ENCODE data around the gene ERVMER34-1. TPM values are rescaled to one million over a fixed set of nuclear protein-coding genes. Genes with fewer than 3 reads are reported as not detected.

ERVMER34-1 gene, protein sequence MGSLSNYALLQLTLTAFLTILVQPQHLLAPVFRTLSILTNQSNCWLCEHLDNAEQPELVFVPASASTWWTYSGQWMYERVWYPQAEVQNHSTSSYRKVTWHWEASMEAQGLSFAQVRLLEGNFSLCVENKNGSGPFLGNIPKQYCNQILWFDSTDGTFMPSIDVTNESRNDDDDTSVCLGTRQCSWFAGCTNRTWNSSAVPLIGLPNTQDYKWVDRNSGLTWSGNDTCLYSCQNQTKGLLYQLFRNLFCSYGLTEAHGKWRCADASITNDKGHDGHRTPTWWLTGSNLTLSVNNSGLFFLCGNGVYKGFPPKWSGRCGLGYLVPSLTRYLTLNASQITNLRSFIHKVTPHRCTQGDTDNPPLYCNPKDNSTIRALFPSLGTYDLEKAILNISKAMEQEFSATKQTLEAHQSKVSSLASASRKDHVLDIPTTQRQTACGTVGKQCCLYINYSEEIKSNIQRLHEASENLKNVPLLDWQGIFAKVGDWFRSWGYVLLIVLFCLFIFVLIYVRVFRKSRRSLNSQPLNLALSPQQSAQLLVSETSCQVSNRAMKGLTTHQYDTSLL
- total RNA-seq, result under 1 TPM in 1 of 2 donors, not detected in 1; 0.14 TPM
- long read RNA-seq, donor 1, result 0 reads
- long read RNA-seq, donor 2, result 0 reads

DNA sequence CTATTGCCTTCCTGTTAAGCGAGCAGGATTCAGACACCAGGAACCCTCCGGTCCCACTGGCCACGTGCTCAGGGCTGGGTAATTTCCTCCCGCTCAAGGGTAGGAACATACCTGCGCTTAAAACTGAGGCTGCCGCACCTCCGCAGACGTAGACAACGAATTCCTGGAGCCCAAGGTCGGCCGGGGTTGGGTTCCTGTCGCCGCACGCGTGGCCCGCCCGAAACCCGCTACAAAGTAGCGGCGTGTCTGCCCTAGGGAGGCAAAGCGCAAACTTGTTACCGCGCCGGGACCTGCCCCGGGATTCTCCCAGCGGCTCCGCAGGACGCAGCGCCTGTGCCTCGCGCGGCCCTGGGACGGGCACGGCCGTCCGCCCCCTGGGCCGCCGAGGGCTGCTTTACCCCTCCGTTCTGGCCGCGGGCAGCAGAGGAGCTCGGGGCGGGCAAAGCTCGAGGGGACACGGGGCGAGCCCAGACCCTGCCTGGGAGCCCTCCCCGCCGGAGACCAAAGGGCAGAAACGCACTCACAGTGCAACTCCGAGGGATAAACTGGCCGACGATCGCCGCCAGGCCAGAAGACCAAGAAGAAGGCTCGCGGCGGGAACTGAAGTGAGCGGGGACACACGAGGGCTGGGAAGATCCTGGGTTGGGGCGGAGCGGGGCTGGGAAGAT is at the start of gene ERVMER34-1:
ERVMER34-1 (minus strand) TSS at position 607 of the 668 bp plus-strand sequence. CDS start 5,905 bp downstream, outside the sequence.
- DNase-seq (ENCODE audit: low spot score), result no peak
- intact Hi-C loops (cut with DNase I), result no loop called here

DNA sequence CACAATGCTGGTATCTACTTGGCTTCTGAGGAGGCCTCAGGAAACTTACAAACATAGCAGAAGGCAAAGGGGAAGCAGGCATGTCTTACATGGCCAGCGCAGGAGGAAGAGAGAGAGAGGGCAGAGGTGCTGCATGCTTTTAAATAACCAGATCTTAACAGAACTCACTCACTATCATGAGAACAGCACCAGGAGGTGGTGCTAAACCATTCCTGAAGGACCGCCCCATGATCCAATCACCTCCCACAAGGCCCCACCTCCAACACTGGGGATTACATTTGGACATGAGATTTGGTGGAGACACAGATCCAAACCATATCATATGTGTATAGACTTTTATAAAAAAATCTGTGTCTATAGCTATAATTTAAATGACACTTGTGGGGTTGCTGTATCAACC is 48.6 kb upstream of the ERVMER34-1 start:
- intact Hi-C loops (cut with DNase I), result no loop called here
- no peak for DNase-seq (ENCODE audit: low spot score)

DNA sequence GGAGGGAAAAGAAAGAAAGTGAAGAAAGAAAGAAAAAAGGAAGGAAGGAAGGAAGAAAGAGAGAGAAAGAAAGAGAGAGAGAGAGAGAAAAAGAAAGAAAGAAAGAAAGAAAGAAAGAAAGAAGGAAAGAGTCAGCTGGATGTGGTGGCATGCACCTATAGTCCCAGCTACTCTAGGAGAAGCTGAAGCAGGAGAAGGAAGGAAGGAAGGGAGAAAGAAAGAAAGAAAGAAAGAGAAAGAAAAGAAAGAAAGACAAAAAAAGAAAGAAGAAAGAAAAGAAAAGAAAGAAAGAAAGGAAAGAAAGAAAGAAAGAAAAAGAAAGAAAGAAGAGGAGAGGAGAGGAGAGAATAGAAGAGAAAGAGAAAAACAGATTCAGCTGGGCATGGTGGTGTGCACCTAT is 44.3 kb upstream of the ERVMER34-1 start:
- intact Hi-C loops (cut with DNase I), result no loop called here
- no peak for DNase-seq (ENCODE audit: low spot score)

DNA sequence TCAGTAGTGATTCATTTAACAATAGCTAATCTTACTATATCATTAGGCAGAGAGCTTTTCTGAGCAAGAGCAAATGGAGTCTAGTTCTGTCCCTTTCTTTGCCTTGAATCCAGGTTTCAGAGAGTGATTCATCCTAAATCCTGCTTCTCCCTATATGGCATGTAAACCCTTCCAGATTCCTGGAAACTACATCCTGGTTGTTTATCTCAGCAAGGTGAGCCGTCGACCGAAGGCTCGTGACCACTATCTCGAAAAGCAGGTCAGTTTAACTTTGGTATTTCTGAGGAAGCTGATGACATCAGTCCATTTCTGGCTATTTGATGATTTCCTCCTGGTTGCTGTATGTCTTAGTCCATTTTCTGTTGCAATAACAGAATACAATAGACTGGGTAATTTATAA is 40.7 kb upstream of the ERVMER34-1 start:
- intact Hi-C loops (cut with DNase I), result no loop called here
- no peak for DNase-seq (ENCODE audit: low spot score)

DNA sequence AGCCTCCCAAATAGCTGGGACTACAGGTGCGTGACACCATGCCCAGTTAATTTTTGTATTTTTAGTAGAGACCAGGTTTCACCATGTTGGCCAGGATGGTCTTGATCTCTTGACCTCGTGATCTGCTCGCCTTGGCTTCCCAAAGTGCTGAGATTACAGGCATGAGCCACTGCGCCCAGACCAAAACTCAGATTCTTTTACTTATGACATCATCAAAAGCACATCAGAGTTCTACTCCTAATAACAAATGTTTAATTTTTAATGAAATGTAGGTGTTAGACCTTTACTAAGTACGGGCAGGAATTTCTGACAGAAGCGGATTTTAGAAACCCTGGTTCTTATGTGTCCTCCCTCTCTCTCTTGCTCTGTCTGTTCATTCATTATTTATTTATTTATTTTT is 38.5 kb upstream of the ERVMER34-1 start:
- intact Hi-C loops (cut with DNase I), result no loop called here

DNA sequence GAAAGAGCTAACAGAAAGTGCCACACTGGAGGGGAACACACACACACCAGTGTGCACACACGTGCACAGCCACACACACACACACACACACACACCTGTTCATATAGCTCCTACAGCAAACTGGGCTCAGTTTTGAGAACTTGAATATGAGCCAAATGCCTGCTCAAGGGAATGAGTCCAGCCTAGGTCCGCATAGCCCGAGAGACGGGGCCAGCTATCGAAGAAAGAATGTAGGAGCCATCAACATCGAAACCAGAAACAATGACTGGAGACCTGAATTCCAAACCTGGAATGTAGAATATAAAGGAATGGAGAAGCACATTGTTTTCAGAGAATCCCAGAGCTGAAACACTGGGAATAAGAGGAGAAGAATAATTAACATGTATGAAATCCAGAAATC is 37.6 kb upstream of the ERVMER34-1 start:
- no peak for DNase-seq (ENCODE audit: low spot score)
- intact Hi-C loops (cut with DNase I), result no loop called here

More for the DNA sequence above, 38.5 kb upstream of the ERVMER34-1 start:
- DNase-seq (ENCODE audit: low spot score), result no peak

DNA sequence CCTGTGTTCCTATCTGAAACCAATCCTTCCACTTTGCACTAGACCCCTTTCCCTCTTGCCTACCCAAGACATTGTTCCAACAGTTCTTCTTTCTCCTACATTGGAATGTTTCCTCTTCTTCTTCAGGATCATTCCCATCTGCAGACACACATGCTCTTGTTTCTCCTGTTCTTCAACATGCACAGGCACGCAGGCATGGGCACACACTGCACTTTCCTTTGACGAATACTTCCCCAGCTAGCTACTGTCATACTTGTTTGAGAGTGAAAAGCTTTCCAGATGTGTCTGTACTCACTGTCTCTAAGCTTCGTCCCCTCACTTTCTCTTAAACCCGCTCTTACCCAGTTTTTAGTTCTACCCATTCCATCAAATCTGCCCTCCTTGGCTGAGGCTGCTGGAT is 31.8 kb upstream of the ERVMER34-1 start:
- no peak for DNase-seq (ENCODE audit: low spot score)
- intact Hi-C loops (cut with DNase I), result no loop called here

DNA sequence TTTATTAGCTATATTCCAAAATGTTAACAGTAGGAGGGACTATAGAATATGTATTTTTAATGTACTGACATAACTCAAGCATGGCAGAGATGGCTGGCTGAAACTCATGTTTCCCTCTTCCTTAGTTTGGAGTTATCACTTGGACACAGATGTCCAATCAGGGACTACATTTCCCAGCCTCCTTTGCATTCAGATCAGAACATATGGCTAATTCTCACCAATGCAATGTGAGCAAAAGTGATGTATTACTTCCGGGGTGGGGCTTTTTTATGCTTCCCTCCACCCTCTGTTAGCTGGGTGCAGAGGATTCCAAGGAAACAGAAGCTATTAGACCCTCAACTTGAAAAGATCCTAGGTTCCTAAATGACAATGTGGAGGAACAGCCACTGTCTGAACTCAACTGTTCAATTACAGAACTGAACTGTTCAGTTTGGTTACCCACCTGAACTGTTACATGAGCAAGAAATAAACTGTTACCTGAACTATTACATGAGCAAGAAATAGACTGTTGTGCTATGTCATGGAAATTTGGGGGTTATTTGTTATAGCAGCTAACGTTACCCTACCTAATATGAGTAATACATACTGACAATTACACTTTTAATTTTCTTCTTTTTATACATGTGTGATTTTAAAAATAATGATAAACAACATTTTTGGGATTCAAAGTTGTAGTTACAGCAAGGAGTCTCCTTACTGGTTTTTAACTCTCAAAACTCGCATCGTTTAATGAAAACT is 29.6 kb upstream of the ERVMER34-1 start:
- intact Hi-C loops (cut with DNase I), result no loop called here
- no peak for DNase-seq (ENCODE audit: low spot score)

DNA sequence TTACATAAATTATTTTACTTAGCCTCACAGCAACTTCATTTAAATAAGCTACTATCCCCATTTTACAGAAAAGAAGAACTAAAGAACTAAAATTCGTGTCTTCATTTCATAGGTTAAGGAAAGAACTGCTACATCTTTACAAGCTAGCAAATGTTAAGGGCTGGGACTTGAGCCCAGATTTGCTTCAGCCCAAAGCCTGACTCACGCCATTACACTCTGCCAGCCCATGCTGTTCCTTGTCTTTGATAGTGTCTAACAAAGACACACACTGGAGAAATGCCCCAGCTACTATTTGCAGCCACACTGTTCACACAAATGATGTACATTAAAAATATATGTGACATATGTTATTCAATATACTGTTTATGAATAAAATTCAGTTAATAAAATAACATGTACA is 29.0 kb upstream of the ERVMER34-1 start:
- intact Hi-C loops (cut with DNase I), result no loop called here
- DNase-seq (ENCODE audit: low spot score), result no peak

DNA sequence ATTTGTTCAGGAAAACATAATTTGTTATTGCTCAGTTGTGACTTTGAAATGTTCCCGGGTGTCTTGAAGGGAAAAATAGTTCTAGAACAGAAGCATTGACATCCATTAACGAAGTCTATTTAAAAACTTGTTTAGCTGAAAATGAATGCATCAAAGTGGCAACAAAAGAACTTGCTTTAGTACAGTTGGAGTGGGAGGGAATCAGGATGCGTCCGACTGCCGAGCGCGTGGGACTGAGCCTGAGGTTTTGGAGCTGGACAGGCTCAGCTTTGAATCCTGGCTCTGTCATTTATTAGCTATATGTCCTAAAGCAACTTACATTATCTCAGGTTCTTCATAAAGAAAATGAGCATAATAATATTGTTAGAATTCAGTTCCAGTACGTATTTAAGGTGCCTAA is 9.0 kb upstream of the ERVMER34-1 start:
- intact Hi-C loops (cut with DNase I), result no loop called here
- no peak for DNase-seq (ENCODE audit: low spot score)

DNA sequence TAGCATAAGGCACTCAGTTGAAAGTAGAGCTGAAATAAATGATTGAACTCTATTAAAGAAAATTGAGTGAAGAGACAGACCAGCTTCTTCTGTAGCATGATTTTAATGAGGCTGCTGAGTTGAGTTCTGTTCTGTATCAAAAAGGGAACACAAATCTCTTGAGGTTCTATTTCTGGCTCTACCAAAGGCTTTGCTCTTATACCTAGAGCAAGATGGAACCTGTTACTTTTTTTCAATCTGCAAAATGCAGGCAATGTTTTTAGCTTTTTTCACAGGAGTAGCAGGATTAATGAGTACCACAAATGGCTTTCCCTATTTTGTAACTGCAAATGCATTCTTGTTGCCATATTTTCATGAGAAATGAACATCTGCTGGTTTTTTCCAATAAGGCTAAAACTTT is 4.2 kb upstream of the ERVMER34-1 start:
- intact Hi-C loops (cut with DNase I), result no loop called here
- DNase-seq (ENCODE audit: low spot score), result no peak

DNA sequence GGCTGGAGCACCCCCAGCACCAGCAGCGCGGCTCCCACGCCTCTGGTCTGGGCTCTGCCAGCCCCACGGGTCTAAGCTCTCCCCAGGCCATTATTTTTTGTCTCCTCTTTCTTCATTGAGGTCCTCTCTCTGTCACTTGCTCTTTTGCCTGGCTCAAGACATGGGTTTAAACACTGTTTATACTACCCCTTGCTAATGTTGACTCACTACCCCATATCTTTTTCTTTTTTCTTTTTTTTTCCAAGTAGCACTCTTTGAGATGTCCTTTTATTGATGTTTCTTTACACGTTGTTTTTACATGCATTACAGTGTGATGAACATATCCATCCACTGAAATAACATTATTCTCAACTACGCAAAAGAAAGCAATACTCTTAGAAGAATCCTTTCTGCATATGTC is 1.7 kb upstream of the ERVMER34-1 start:
- intact Hi-C loops (cut with DNase I), result no loop called here
- no peak for DNase-seq (ENCODE audit: low spot score)

DNA sequence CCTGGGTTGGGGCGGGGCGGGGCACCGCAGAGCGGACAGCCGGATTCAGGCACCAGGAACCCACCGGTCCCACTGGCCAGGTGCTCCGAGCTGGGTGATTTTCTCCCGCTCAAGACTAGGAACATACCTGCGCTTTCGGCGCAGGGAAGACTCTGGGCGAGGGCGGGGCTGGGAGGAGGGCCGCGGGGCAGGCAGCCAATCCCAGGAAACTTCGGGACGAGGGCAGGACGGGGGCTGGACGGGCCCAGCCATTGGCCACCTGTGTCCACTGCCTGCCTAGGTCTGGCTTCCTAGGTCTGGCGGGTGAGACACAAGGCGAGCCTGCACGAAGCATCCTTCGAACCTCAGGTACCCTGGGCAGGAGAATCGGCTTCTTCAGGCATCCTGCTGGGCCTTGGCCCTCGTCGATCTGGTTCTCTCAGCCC is 274 bp upstream of the ERVMER34-1 start:
- DNase-seq (ENCODE audit: low spot score), result no peak
- intact Hi-C loops (cut with DNase I), result no loop called here

DNA sequence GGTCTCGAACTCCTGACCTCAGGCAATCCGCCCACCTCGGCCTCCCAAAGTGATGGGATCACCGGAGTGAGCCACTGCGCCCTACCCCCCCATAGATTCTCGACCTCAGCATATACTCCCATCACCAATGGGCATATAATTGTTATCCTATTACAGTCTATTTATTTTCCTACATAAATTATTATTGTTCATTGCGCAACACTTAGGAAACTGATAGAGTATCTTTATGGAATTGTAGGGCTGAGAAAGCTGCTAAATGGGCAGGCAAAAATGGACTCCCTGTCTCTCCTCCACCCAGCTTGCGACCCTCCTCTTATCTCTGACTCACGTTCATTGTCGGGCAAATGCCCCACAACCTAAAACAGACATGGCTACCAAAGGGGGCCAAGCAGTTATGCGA is 1.0 kb downstream of the ERVMER34-1 start:
- intact Hi-C loops (cut with DNase I), result no loop called here

DNA sequence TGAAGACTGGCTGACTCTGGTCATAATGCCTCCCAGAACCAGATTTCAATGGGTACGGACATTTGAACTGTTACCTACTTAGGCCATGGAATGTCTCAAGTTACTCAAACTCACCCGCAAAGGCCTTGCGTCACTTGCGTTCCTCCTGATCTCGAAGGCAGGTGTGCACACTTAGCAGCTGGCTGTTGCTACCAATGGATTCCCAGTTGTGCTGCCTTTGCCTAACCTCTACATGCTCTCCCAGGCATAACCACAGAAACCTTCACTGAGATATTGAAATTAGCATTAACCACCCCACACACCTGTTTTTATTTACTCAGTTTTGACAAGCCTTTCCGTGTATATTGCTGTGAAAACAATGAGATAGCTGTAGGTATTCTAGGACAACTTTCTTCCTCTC is 2.8 kb downstream of the ERVMER34-1 start:
- DNase-seq (ENCODE audit: low spot score), result no peak
- intact Hi-C loops (cut with DNase I), result no loop called here

More for the DNA sequence above, 1.0 kb downstream of the ERVMER34-1 start:
- DNase-seq (ENCODE audit: low spot score), result no peak

DNA sequence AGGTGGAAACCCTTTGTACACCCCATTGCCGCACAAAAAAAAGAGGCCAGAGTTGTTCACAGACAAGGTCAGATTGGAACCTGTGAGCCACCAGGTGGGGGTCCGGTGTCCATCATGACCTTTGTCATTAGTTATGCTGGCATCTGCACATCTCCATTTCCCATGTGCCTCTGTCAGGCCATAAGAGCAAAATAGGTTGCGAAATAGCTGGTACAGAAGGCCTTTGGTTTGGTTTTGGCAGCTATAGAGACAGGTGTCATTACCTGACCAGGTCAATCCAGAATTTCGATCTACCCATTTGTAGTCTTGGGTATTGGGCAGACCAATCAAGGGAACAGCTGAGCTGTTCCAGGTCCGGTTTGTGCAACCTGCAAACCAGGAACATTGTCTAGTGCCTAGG is 6.6 kb downstream of the ERVMER34-1 start:
- intact Hi-C loops (cut with DNase I), result no loop called here

DNA sequence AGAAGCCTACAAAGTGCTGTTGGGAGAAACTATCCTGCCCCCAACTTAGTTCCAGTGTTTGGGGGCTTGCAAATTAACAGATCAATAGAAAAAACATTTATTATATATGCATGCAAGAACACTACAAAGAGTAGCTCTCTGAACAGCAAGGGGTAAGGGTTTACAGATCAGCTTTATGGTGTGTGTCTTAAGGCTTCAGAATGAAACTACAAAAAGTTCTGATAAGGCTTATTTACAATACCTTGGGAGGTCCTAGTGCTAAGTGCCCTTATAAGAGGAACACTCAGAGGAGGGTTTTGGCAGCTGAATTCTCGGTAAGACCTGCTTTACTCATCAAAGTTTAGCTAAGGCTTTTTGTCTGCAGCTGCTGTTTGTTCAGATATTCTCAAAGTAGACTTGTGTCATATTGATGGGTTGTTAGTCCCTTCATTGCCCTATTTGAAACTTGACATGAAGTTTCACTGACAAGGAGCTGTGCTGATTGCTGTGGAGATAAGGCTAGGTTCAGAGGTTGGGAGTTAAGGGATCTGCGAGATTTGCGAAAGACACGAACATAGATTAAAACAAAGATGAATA is 7.7 kb downstream of the ERVMER34-1 start:
- intact Hi-C loops (cut with DNase I), result no loop called here
- DNase-seq (ENCODE audit: low spot score), result no peak

More for the DNA sequence above, 6.6 kb downstream of the ERVMER34-1 start:
- DNase-seq (ENCODE audit: low spot score), result no peak

DNA sequence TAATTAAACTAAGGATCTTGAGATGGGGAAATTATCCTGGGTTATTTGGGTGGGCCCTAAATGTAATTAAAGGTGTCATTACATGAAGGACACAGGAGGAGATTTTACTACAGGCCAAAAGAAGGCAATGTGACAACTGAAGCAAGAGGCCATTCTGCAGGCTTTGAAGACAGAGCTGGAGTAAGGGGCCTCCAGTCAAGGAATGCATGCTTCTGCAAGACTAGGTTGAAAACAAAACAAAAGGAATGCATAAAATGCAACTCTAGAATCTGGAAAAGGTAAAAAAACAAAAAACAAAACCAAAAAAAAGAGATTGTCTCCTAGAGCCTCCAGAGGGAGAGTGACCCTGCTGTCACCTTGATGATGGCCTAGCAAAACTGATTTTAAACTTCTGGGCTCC is 21.6 kb downstream of the ERVMER34-1 start:
- DNase-seq (ENCODE audit: low spot score), result no peak
- intact Hi-C loops (cut with DNase I), result loop anchor here in 1 of 2 donors (10.0 kb wide), 1 partner anchor 135 kb away; the partner anchor contains the start of gene RASL11B

DNA sequence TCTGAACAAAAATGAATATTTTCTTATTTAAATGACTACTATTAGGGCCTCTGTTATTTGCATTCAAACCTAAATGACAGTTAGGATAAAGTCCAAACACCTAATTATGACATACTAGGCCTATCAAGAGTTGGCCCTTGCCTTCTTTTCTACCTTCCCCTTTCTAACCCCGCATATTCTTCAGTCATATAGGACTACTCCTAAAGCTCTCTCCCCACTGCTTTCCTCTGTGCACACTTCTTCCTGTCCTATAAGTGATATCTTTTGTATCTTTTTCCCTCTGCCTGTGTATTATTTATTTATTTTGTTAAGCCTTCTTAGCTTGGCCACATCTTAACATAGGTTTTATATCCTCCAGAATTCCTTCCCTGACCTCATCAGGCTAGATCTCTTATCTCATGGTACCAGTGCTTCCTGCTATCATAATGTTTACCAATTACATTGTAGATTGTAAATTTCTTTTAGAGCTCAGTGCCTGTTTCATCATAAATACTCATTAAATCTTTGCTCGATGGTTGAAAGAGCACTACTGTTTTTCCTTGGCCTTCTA is 22.5 kb downstream of the ERVMER34-1 start:
- no peak for DNase-seq (ENCODE audit: low spot score)
- intact Hi-C loops (cut with DNase I), result loop anchor here in 1 of 2 donors (10.0 kb wide), 1 partner anchor 136 kb away; the partner anchor contains the start of gene RASL11B
